Transverse colon (tissue), 4 donors: Measurements from ENCODE around the gene KRTAP2-3. TPM values are rescaled to one million over a fixed set of nuclear protein-coding genes. Genes with fewer than 3 reads are reported as not detected.
"Not testable (repeated sequence)": the region's sequence is repeated elsewhere in the genome, so short reads cannot be mapped to it uniquely, and the experiment has no call there.

ENCODE experiments used
- DNase-seq: peaks from one replicate; pipeline ENCODE4 v3.0.0-alpha.2; 2019
- H3K27ac ChIP-seq, 4 donors: fragments of 200-600 bp; sonication (generic); 2 replicates each; pipeline ENCODE4 v1.5.1; 2016 to 2018; ENCODE audit warnings: inconsistent platforms in 4 of 4
- H3K27me3 ChIP-seq: fragments of 200-600 bp; sonication (generic); 2 replicates; pipeline ENCODE4 v1.5.1; 2017; ENCODE audit warnings: inconsistent platforms
- H3K36me3 ChIP-seq, 4 donors: fragments of 200-600 bp; sonication (generic); 2 replicates each; pipeline ENCODE4 v1.5.1; 2017 to 2019; ENCODE audit warnings: inconsistent platforms in 4 of 4
- H3K4me1 ChIP-seq, 4 donors: fragments of 200-600 bp; sonication (generic); 2 replicates each; pipeline ENCODE4 v1.5.1; 2017 to 2020; ENCODE audit warnings: inconsistent platforms in 4 of 4
- H3K4me3 ChIP-seq, 4 donors: fragments of 200-600 bp; sonication (generic); 1 replicate in 1 of 4; 2 replicates in 3 of 4; pipeline versions ENCODE4 v1.5.1 to v1.6.1; 2017 to 2019; ENCODE audit warnings: inconsistent platforms in 4 of 4
- H3K9me3 ChIP-seq, 2 donors: fragments of 200-600 bp; sonication (generic); 2 replicates each; pipeline ENCODE4 v1.5.1; 2017 to 2019; ENCODE audit warnings: inconsistent platforms in 2 of 2
- CTCF ChIP-seq, 5 experiments: fragments of 200-600 bp in 3 of 5; fragments of 450-650 bp in 2 of 5; sonication (generic) in 3 of 5; IDR thresholded peaks; 1 replicate in 2 of 5; 2 replicates in 3 of 5; pipeline ENCODE4 v1.5.1; 2016 to 2017; ENCODE audit warnings: antibody characterized with exemption in 5 of 5, inconsistent platforms in 3 of 5, mild to moderate bottlenecking in 2 of 5, moderate library complexity in 1 of 5
- EP300 ChIP-seq: sonication (generic); formaldehyde crosslinking; IDR thresholded peaks from one replicate; pipeline ENCODE4 v1.6.1; 2017; ENCODE audit warnings: antibody characterized with exemption, low read depth
- POLR2A ChIP-seq: fragments of 450-650 bp; IDR thresholded peaks from one replicate; pipeline ENCODE4 v1.6.1; 2016; ENCODE audit warnings: antibody characterized with exemption, mild to moderate bottlenecking, moderate library complexity
- POLR2AphosphoS5 ChIP-seq, 3 donors: sonication (generic); formaldehyde crosslinking; IDR thresholded peaks; one replicate each; pipeline ENCODE4 v1.6.1; 2016; ENCODE audit warnings: antibody characterized with exemption in 3 of 3
- WGBS, 2 donors: methylation state at CpG; one replicate each; pipeline ENCODE4 v1.1.5; 2018; ENCODE audit warnings: low coverage in 1 of 2; 5-methylcytosine and 5-hydroxymethylcytosine counted together
- in situ Hi-C, 4 donors: fragments of 200-750 bp; cut with MboI; loops; one replicate each; pipeline versions ENCODE4 v1.15.0 to v1.15.1; 2017; ENCODE audit warnings: low sequenced_read_pairs in 3 of 4, low pct_ligation_motif_present in 1 of 4, low pct_unique_long_range_greater_than_20kb in 1 of 4
- intact Hi-C: fragments of 100-400 bp; cut with DNase I; formaldehyde crosslinking; loops from one replicate; pipeline ENCODE4 v1.15.1; 2023; ENCODE audit warnings: low total_unique reads
- total RNA-seq, 4 donors: library from RNA; depleted of rRNA; stranded (reverse); fragments of >200 nt; gene quantifications; one replicate each; pipeline ENCODE4 v1.1.0, GENCODE V29; 2016

The KRTAP2-3 gene
- total RNA-seq, 4 donors from 2014 or later = not detected

GRCh38 chr17:41101586-41102259 lies 41.8 kb upstream of the KRTAP2-3 start, which contains the start of gene KRTAP4-16:
TSS of gene KRTAP4-16 (minus strand) at chr17:41102209. CDS start at chr17:41102209, 0 bp downstream.
- Histone ChIP-seq H3K36me3 (no peaks in the 10 kb centered on the region), H3K4me1 (no peaks in the 10 kb centered on the region), H3K27me3 (no peaks in the 10 kb centered on the region), H3K4me3 (no peak within 1 kb of the TSS), H3K9me3 (no peaks in the 10 kb centered on the region), H3K27ac (no peak within 1 kb of the TSS)
- WGBS, 2 donors = 52 to 63% methylated on average over 4 to 10 of the region's 10 CpGs
- in situ Hi-C loops = no loop called here
- no peak for TF ChIP-seq POLR2AphosphoS5 (IDR thresholded peaks at IDR 0.05)
- no peak for TF ChIP-seq POLR2A
- no peak for TF ChIP-seq EP300
- no peak for TF ChIP-seq CTCF (IDR thresholded peaks at IDR 0.05)
- intact Hi-C loops = no loop called here
- DNase-seq = no peak

GRCh38 chr17:41099682-41100480 lies 40.0 kb upstream of the KRTAP2-3 start:
- H3K4me3 ChIP-seq, DNase-seq, in situ Hi-C loops, H3K27me3 ChIP-seq, H3K4me1 ChIP-seq, H3K27ac ChIP-seq, intact Hi-C loops, H3K9me3 ChIP-seq, H3K36me3 ChIP-seq: not testable (repeated sequence)
- whole genome bisulfite sequencing, 2 donors = 52 to 71% methylated on average over 7 of the region's 7 CpGs

GRCh38 chr17:41098481-41098880 lies 38.6 kb upstream of the KRTAP2-3 start:
- no peak for TF ChIP-seq POLR2AphosphoS5 (IDR thresholded peaks at IDR 0.05)
- no peak for TF ChIP-seq CTCF (IDR thresholded peaks at IDR 0.05)
- no peak for TF ChIP-seq POLR2A
- no peak for TF ChIP-seq EP300
- intact Hi-C loops (no loop called here), in situ Hi-C loops (no loop called here)
- no peak for DNase-seq
- WGBS, 2 donors = 81 to 82% methylated on average over 5 to 6 of the region's 6 CpGs
- no peaks in the 10 kb centered on the region for H3K9me3 ChIP-seq
- no peak overlapping the region for H3K27ac ChIP-seq
- H3K4me1 ChIP-seq = no peaks in the 10 kb centered on the region
- no peaks in the 10 kb centered on the region for H3K27me3 ChIP-seq
- H3K4me3 ChIP-seq = no peak overlapping the region
- no peaks in the 10 kb centered on the region for H3K36me3 ChIP-seq

GRCh38 chr17:41098042-41098441 lies 38.1 kb upstream of the KRTAP2-3 start, which contains the start of gene KRTAP4-8:
TSS of gene KRTAP4-8 (minus strand) at chr17:41098142. CDS start at chr17:41098084, 58 bp downstream.
- Histone ChIP-seq H3K36me3 (no peaks in the 10 kb centered on the region), H3K9me3 (no peaks in the 10 kb centered on the region), H3K4me1 (no peaks in the 10 kb centered on the region), H3K4me3 (no peak within 1 kb of the TSS), H3K27ac (no peak within 1 kb of the TSS), H3K27me3 (no peaks in the 10 kb centered on the region)
- in situ Hi-C loops = no loop called here
- TF ChIP-seq CTCF (IDR thresholded peaks at IDR 0.05) = no peak
- no peak for TF ChIP-seq POLR2AphosphoS5 (IDR thresholded peaks at IDR 0.05)
- TF ChIP-seq EP300 = no peak
- TF ChIP-seq POLR2A = no peak
- 50 to 68% methylated on average over 3 to 4 of the region's 4 CpGs for WGBS, 2 donors
- intact Hi-C loops = no loop called here
- no peak for DNase-seq
